Measurements from ENCODE around the gene MDN1.
"Not testable (repeated sequence)": the region's sequence is repeated elsewhere in the genome, so short reads cannot be mapped to it uniquely, and the experiment has no call there.

The MDN1 gene

DNA sequence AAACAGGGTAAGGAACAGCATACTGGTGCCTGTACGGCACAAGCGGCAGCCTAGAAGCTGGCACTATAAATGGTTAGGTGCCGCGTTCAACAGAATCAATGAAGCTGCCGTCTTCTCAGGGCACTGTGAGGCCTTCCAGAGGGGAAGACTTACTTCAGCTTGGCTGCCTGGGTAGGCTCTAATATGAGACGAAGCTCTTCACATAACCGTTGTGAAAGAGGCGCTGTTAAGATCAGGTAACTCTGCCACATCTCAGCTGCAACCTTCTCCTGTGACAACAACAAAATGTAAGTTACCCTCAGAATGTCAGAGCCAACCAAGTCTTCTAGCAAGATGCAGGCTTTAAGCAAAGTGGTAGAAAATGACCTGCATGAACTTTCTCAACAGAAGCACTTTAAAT, 169.0 kb downstream of the MDN1 start:
- H3K27me3 ChIP-seq (ENCODE audit: insufficient read depth, poor library complexity, severe bottlenecking) = no peaks in the 10 kb centered on the region
- DNase-seq (ENCODE audit: low spot score) = no peak
- no peak overlapping the region for H3K27ac ChIP-seq (ENCODE audit: poor library complexity, severe bottlenecking)
- no peak for ATAC-seq (ENCODE audit: low read depth)
- H3K4me1 ChIP-seq (ENCODE audit: insufficient read depth, poor library complexity, severe bottlenecking) = no peaks in the 10 kb centered on the region
- H3K4me3 ChIP-seq (ENCODE audit: severe bottlenecking) = no peak overlapping the region
- TF ChIP-seq CTCF (IDR thresholded peaks at IDR 0.05; ENCODE audit: poor library complexity, severe bottlenecking) = no peak
- no peaks in the 10 kb centered on the region for H3K9me3 ChIP-seq (ENCODE audit: severe bottlenecking)
- peaks cover 90% of the 10 kb centered on the region for H3K36me3 ChIP-seq (ENCODE audit: low read depth)

GRCh38 chr6:89649682-89650081, 169.9 kb downstream of the MDN1 start:
- ATAC-seq (ENCODE audit: low read depth) (no peak), DNase-seq (ENCODE audit: low spot score) (no peak)
- no peak for TF ChIP-seq CTCF (IDR thresholded peaks at IDR 0.05; ENCODE audit: poor library complexity, severe bottlenecking)
- Histone ChIP-seq H3K36me3 (ENCODE audit: low read depth) (peaks cover 90% of the 10 kb centered on the region), H3K9me3 (ENCODE audit: severe bottlenecking) (no peaks in the 10 kb centered on the region), H3K27ac (ENCODE audit: poor library complexity, severe bottlenecking) (no peak overlapping the region), H3K27me3 (ENCODE audit: insufficient read depth, poor library complexity, severe bottlenecking) (no peaks in the 10 kb centered on the region), H3K4me3 (ENCODE audit: severe bottlenecking) (no peak overlapping the region), H3K4me1 (ENCODE audit: insufficient read depth, poor library complexity, severe bottlenecking) (peaks cover 6% of the 10 kb centered on the region)

GRCh38 chr6:89644864-89645263, 174.7 kb downstream of the MDN1 start:
- ATAC-seq (ENCODE audit: low read depth) = no peak
- H3K4me1 ChIP-seq (ENCODE audit: insufficient read depth, poor library complexity, severe bottlenecking) = peaks cover 6% of the 10 kb centered on the region
- no peak overlapping the region for H3K4me3 ChIP-seq (ENCODE audit: severe bottlenecking)
- no peaks in the 10 kb centered on the region for H3K9me3 ChIP-seq (ENCODE audit: severe bottlenecking)
- no peak overlapping the region for H3K27ac ChIP-seq (ENCODE audit: poor library complexity, severe bottlenecking)
- H3K27me3 ChIP-seq (ENCODE audit: insufficient read depth, poor library complexity, severe bottlenecking) = no peaks in the 10 kb centered on the region
- TF ChIP-seq CTCF (IDR thresholded peaks at IDR 0.05; ENCODE audit: poor library complexity, severe bottlenecking) = no peak
- no peak for DNase-seq (ENCODE audit: low spot score)
- H3K36me3 ChIP-seq (ENCODE audit: low read depth) = peaks cover 64% of the 10 kb centered on the region

DNA sequence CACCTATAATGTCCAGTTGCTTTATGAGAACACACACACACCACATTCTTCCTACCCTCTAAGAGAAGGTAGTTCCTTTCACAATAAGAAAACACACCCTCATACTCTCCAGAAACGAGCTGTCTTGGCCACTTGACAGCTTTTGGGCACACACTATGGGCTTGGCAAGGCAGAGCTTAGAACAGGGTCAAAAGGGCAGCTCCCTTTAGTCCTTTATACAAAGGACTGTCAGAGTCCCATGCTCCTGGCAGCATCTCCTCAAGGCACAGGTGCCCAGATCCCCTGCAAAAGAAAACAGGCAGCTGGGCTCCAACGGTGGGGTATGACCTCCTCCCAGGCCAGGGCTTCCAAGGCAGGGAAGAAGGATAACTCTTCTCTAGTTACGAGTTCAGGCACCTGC, 176.2 kb downstream of the MDN1 start:
- ATAC-seq (ENCODE audit: low read depth) = no peak
- H3K36me3 ChIP-seq (ENCODE audit: low read depth) = peaks cover 55% of the 10 kb centered on the region
- no peaks in the 10 kb centered on the region for H3K27me3 ChIP-seq (ENCODE audit: insufficient read depth, poor library complexity, severe bottlenecking)
- no peak for DNase-seq (ENCODE audit: low spot score)
- H3K27ac ChIP-seq (ENCODE audit: poor library complexity, severe bottlenecking) = no peak overlapping the region
- peaks cover 10% of the 10 kb centered on the region for H3K4me1 ChIP-seq (ENCODE audit: insufficient read depth, poor library complexity, severe bottlenecking)
- H3K4me3 ChIP-seq (ENCODE audit: severe bottlenecking) = no peak overlapping the region
- TF ChIP-seq CTCF (IDR thresholded peaks at IDR 0.05; ENCODE audit: poor library complexity, severe bottlenecking) = no peak
- H3K9me3 ChIP-seq (ENCODE audit: severe bottlenecking) = no peaks in the 10 kb centered on the region

GRCh38 chr6:89642956-89643355, 176.6 kb downstream of the MDN1 start:
- H3K36me3 ChIP-seq (ENCODE audit: low read depth) = peaks cover 50% of the 10 kb centered on the region
- H3K4me1 ChIP-seq (ENCODE audit: insufficient read depth, poor library complexity, severe bottlenecking) = peaks cover 10% of the 10 kb centered on the region
- H3K27me3 ChIP-seq (ENCODE audit: insufficient read depth, poor library complexity, severe bottlenecking) = no peaks in the 10 kb centered on the region
- ATAC-seq (ENCODE audit: low read depth) (no peak), DNase-seq (ENCODE audit: low spot score) (no peak)
- no peak for TF ChIP-seq CTCF (IDR thresholded peaks at IDR 0.05; ENCODE audit: poor library complexity, severe bottlenecking)
- no peak overlapping the region for H3K4me3 ChIP-seq (ENCODE audit: severe bottlenecking)
- no peak overlapping the region for H3K27ac ChIP-seq (ENCODE audit: poor library complexity, severe bottlenecking)
- no peaks in the 10 kb centered on the region for H3K9me3 ChIP-seq (ENCODE audit: severe bottlenecking)

- not testable (repeated sequence) for H3K9me3 ChIP-seq (ENCODE audit: severe bottlenecking); DNase-seq (ENCODE audit: low spot score); H3K27ac ChIP-seq (ENCODE audit: poor library complexity, severe bottlenecking); ATAC-seq (ENCODE audit: low read depth); H3K27me3 ChIP-seq (ENCODE audit: insufficient read depth, poor library complexity, severe bottlenecking); H3K4me3 ChIP-seq (ENCODE audit: severe bottlenecking)
- H3K36me3 ChIP-seq (ENCODE audit: low read depth) = peaks cover 48% of the 10 kb centered on the region
- H3K4me1 ChIP-seq (ENCODE audit: insufficient read depth, poor library complexity, severe bottlenecking) = peaks cover 19% of the 10 kb centered on the region
Measured at GRCh38 chr6:89641581-89641980, 178.0 kb downstream of the MDN1 start.
